SJCRH30 (cell line): ENCODE measurements around the gene RABAC1. TPM values are rescaled to one million over a fixed set of nuclear protein-coding genes. Genes with fewer than 3 reads are reported as not detected.
"Not testable (repeated sequence)": the region's sequence is repeated elsewhere in the genome, so short reads cannot be mapped to it uniquely, and the experiment has no call there.

Experiments used
- DNase-seq, 2 experiments: peaks; one replicate each; pipeline ENCODE4 v3.0.0-alpha.2; 2015 to 2020
- H3K27ac ChIP-seq: fragments of 250-450 bp; sonication (Bioruptor Pico); 2 replicates; pipeline ENCODE4 v1.5.1; 2020; ENCODE audit warnings: mild to moderate bottlenecking, moderate library complexity
- H3K27me3 ChIP-seq: fragments of 250-450 bp; sonication (Bioruptor Pico); 2 replicates; pipeline ENCODE4 v1.5.1; 2020; ENCODE audit warnings: mild to moderate bottlenecking, moderate library complexity
- H3K36me3 ChIP-seq: fragments of 250-450 bp; sonication (Bioruptor Pico); 2 replicates; pipeline ENCODE4 v1.5.1; 2020; ENCODE audit warnings: mild to moderate bottlenecking, moderate library complexity
- H3K4me1 ChIP-seq: fragments of 250-450 bp; sonication (Bioruptor Pico); 2 replicates; pipeline ENCODE4 v1.5.1; 2020; ENCODE audit warnings: mild to moderate bottlenecking, moderate library complexity
- H3K4me3 ChIP-seq: fragments of 250-450 bp; sonication (Bioruptor Pico); 2 replicates; pipeline ENCODE4 v1.5.1; 2020; ENCODE audit warnings: mild to moderate bottlenecking, moderate library complexity
- H3K9me3 ChIP-seq: fragments of 250-450 bp; sonication (Bioruptor Pico); replicated peaks from 2 replicates; pipeline ENCODE4 v1.5.1; 2020; ENCODE audit warnings: mild to moderate bottlenecking, moderate library complexity
- total RNA-seq: library from RNA; depleted of rRNA; stranded (reverse); fragments of >200 nt; shearing (Covaris generic); gene quantifications from 2 replicates; pipeline ENCODE4 v1.2.3, GENCODE V29; 2014

The RABAC1 gene
- total RNA-seq, 1 experiment from 2014 or later, result 106 TPM

- Histone ChIP-seq H3K4me1 (peaks cover 2% of the 10 kb centered on the region; the same call in 1 of the 2 replicates), H3K27ac (no peak overlapping the region), H3K27me3 (no peaks in the 10 kb centered on the region), H3K9me3 (no peaks in the 10 kb centered on the region), H3K4me3 (peak overlapping the region; percentile 68), H3K36me3 (no peaks in the 10 kb centered on the region)
- DNase-seq, result peak in 1 of 2 experiments; percentile 39
Measured at GRCh38 chr19:41994521-41994971, 35.4 kb upstream of the RABAC1 start.

GRCh38 chr19:41993612-41994483 lies 34.7 kb upstream of the RABAC1 start, which contains the start of gene ATP1A3:
ATP1A3 (minus strand) TSS chr19:41994230; CDS start chr19:41994076, 154 bp downstream.
- DNase-seq, result peak; percentile 78 to 89
- Histone ChIP-seq H3K4me1 (peaks cover 2% of the 10 kb centered on the region; the same call in 1 of the 2 replicates), H3K27me3 (no peaks in the 10 kb centered on the region), H3K4me3 (peak within 1 kb of the TSS; percentile 68), H3K9me3 (no peaks in the 10 kb centered on the region), H3K36me3 (no peaks in the 10 kb centered on the region), H3K27ac (no peak within 1 kb of the TSS)

GRCh38 chr19:41991925-41992569 lies 32.9 kb upstream of the RABAC1 start:
- H3K9me3 ChIP-seq, H3K4me1 ChIP-seq, H3K36me3 ChIP-seq, DNase-seq, H3K4me3 ChIP-seq, H3K27ac ChIP-seq, H3K27me3 ChIP-seq: not testable (repeated sequence)

DNA sequence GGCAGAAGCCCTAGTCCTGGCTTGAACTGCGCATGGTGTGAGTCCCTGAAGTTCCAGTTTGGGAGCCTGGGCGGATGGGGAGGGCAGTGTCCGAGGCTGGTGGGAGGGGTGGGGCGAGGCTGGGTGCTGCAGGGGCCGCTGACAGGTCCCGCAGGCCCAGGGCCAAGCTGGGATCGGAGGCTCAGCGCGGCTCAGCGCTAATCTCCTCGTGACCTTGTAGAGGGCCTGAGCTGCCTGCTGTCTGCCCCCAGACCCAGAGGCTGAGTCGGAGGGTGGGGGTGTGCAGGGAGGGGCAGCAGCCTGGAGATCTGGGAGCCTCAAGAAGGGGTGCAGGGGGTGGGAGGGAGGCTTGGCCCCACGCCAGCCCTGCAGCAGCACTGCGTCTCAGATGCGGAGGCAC lies 31.9 kb upstream of the RABAC1 start:
- H3K36me3 ChIP-seq, result no peaks in the 10 kb centered on the region
- no peak for DNase-seq
- no peaks in the 10 kb centered on the region for H3K9me3 ChIP-seq
- no peak overlapping the region for H3K27ac ChIP-seq
- no peak overlapping the region for H3K4me3 ChIP-seq
- peaks cover 8% of the 10 kb centered on the region for H3K4me1 ChIP-seq
- H3K27me3 ChIP-seq, result no peaks in the 10 kb centered on the region

DNA sequence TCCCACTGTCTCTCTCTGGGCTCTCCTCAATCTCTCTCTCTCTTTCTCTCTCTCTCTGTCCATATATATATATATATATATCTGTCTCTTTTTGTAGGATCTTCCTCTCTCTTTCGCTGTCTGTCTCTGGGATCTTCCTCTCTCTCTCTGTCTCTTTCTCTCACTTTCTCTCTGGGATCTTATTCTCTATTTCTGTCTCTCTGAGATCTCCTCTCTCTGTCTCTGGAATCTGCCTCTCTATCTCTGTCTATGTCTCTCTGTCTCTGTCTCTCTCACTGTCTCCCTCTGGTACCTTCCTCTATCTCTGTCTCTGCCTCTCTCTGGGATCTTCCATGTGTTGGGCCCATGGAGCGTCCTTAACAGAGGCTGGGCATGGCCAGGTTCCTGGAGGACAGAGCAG lies 31.5 kb upstream of the RABAC1 start:
- Histone ChIP-seq H3K9me3 (no peaks in the 10 kb centered on the region), H3K4me3 (no peak overlapping the region), H3K36me3 (no peaks in the 10 kb centered on the region), H3K27me3 (no peaks in the 10 kb centered on the region), H3K4me1 (peaks cover 8% of the 10 kb centered on the region), H3K27ac (no peak overlapping the region)
- DNase-seq, result no peak

GRCh38 chr19:41990028-41990427 lies 30.9 kb upstream of the RABAC1 start:
- Histone ChIP-seq H3K27ac (no peak overlapping the region), H3K27me3 (no peaks in the 10 kb centered on the region), H3K4me3 (no peak overlapping the region), H3K36me3 (no peaks in the 10 kb centered on the region), H3K4me1 (peaks cover 8% of the 10 kb centered on the region), H3K9me3 (no peaks in the 10 kb centered on the region)
- DNase-seq, result no peak

GRCh38 chr19:41988947-41989346 lies 29.8 kb upstream of the RABAC1 start:
- Histone ChIP-seq H3K4me3 (no peak overlapping the region), H3K4me1 (peaks cover 8% of the 10 kb centered on the region), H3K36me3 (no peaks in the 10 kb centered on the region), H3K27ac (no peak overlapping the region), H3K27me3 (no peaks in the 10 kb centered on the region), H3K9me3 (no peaks in the 10 kb centered on the region)
- no peak for DNase-seq

DNA sequence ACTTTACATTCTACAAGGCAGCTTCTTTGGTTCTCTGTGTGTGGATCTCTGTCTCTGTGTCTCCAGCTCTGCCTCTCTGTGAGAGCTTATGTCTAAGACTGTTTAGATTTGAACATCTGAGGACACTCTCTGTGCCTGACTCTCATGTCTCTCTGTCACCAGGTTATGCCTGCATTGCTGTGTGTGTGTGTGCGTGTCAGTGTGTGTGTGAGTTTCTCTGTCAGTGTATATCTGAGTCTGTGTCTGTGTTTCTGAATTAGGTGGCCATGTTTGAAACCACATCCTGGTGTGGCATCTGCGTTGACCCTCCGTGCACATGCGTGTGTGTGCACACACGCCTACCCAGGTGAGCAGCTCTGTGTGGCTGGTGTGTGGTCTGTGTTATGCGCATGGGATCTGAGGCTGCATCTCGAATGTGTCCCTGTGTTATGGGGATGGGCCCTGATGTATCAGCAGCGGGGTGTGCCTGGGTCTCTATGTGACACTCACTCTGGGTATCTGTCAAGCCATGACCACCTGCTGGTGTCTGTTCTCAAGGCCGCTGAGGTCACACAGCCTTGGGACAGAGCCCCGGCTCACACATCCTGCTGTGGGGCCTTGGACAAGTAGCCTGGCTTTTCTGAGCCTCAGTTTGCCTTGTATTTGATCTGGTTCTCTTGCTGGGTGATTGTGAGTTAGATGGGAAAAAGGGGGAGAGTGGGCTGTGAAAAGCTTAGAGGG lies 28.2 kb upstream of the RABAC1 start:
- peak; percentile 53 to 62 for DNase-seq

GRCh38 chr19:41984961-41985360 lies 25.8 kb upstream of the RABAC1 start:
- DNase-seq, result no peak
- Histone ChIP-seq H3K9me3 (no peaks in the 10 kb centered on the region), H3K36me3 (no peaks in the 10 kb centered on the region), H3K4me1 (peaks cover 6% of the 10 kb centered on the region), H3K4me3 (no peak overlapping the region), H3K27ac (no peak overlapping the region), H3K27me3 (no peaks in the 10 kb centered on the region)

More for the DNA sequence above, 28.2 kb upstream of the RABAC1 start:
- H3K27ac ChIP-seq, result no peak overlapping the region
- peaks cover 6% of the 10 kb centered on the region for H3K4me1 ChIP-seq
- no peaks in the 10 kb centered on the region for H3K9me3 ChIP-seq
- no peak overlapping the region for H3K4me3 ChIP-seq
- no peaks in the 10 kb centered on the region for H3K36me3 ChIP-seq
- no peaks in the 10 kb centered on the region for H3K27me3 ChIP-seq

GRCh38 chr19:41981724-41982123 lies 22.6 kb upstream of the RABAC1 start:
- Histone ChIP-seq H3K36me3 (no peaks in the 10 kb centered on the region; the same call in 1 of the 2 replicates), H3K27ac (no peak overlapping the region), H3K4me3 (no peak overlapping the region), H3K4me1 (no peaks in the 10 kb centered on the region), H3K27me3 (no peaks in the 10 kb centered on the region), H3K9me3 (no peaks in the 10 kb centered on the region)
- DNase-seq, result no peak

DNA sequence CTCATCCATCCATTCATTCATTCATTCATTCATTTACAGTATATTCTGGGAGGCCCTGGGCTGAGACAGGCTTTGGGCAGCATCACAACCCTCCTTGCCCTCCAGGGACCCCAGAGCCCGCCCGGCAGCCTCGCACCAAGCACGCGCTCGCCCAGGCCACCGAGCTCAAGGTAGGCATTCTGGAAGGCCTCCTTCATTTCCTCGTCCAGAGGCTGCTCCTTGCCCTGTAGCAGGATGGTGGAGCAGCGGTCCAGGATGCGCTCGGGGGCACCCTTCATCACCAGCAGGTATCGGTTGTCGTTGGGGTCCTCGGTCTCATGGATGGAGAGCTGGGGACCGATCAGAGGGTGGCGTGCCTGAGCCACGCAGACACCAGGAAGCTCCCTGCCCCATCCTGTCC lies 19.3 kb upstream of the RABAC1 start:
- no peak overlapping the region for H3K27ac ChIP-seq
- no peaks in the 10 kb centered on the region for H3K9me3 ChIP-seq
- no peak for DNase-seq
- H3K4me3 ChIP-seq, result no peak overlapping the region
- no peaks in the 10 kb centered on the region for H3K27me3 ChIP-seq
- no peaks in the 10 kb centered on the region for H3K4me1 ChIP-seq
- H3K36me3 ChIP-seq, result no peaks in the 10 kb centered on the region; the same call in 1 of the 2 replicates

GRCh38 chr19:41977916-41978315 lies 18.8 kb upstream of the RABAC1 start:
- no peak for DNase-seq
- H3K27me3 ChIP-seq, result no peaks in the 10 kb centered on the region
- no peaks in the 10 kb centered on the region for H3K9me3 ChIP-seq
- no peak overlapping the region for H3K27ac ChIP-seq
- no peak overlapping the region for H3K4me3 ChIP-seq
- H3K4me1 ChIP-seq, result no peaks in the 10 kb centered on the region
- H3K36me3 ChIP-seq, result no peaks in the 10 kb centered on the region; the same call in 1 of the 2 replicates

- DNase-seq, result no peak
- Histone ChIP-seq H3K36me3 (no peaks in the 10 kb centered on the region; the same call in 1 of the 2 replicates), H3K4me3 (no peak overlapping the region), H3K4me1 (no peaks in the 10 kb centered on the region), H3K27ac (no peak overlapping the region), H3K27me3 (no peaks in the 10 kb centered on the region), H3K9me3 (no peaks in the 10 kb centered on the region)
Measured at GRCh38 chr19:41974652-41975051, 15.5 kb upstream of the RABAC1 start.

DNA sequence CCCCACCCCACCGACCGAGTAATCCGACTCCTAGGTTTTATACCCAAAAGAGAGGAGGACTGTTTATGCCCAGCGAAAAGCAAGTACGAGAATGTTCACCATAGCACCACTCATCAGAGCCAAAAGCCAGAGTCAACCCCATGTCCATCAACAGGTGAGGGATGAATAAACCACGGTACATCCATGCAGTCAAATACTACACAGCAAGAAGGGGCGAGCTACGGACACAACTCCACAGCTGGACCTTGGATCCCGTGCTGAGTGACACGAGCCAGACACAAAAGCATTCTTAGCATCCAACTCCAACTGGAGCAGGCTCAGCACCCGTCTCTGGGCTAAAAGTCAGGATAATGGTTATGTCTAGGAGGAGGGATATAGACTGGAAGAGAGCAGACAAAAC lies 12.2 kb upstream of the RABAC1 start:
- H3K36me3 ChIP-seq, result no peaks in the 10 kb centered on the region
- no peak overlapping the region for H3K27ac ChIP-seq
- DNase-seq, result no peak
- H3K4me1 ChIP-seq, result no peaks in the 10 kb centered on the region
- no peaks in the 10 kb centered on the region for H3K9me3 ChIP-seq
- no peak overlapping the region for H3K4me3 ChIP-seq
- H3K27me3 ChIP-seq, result no peaks in the 10 kb centered on the region
